Small intestine (tissue), 7 donors: Measurements from ENCODE around the gene LRP1B. TPM values are rescaled to one million over a fixed set of nuclear protein-coding genes. Genes with fewer than 3 reads are reported as not detected.

Source experiments
- DNase-seq, 2 donors: peaks; one replicate each; pipeline versions ENCODE4 v3.0.0 to v3.0.0-alpha.2; 2013
- FAIRE-seq: peaks from 2 replicates; lab custom pipeline; 2012; peaks lifted over from hg19 to GRCh38; lab: Jason Lieb, UNC
- H3K27ac ChIP-seq, 3 donors: one replicate each; pipeline ENCODE4 v1.5.1; 2013; ENCODE audit warnings: low read length in 2 of 3, mild to moderate bottlenecking in 2 of 3, control low read depth in 1 of 3, inconsistent platforms in 1 of 3, low read depth in 1 of 3, moderate library complexity in 1 of 3
- H3K27me3 ChIP-seq, 3 donors: one replicate each; pipeline ENCODE4 v1.6.1; 2013; ENCODE audit warnings: low read length in 3 of 3, inconsistent platforms in 1 of 3; ENCODE audit not compliant: control insufficient read depth in 3 of 3, insufficient read depth in 3 of 3
- H3K36me3 ChIP-seq, 3 donors: one replicate each; pipeline ENCODE4 v1.6.1; 2013; ENCODE audit warnings: low read length in 3 of 3, inconsistent platforms in 1 of 3, low read depth in 1 of 3, mild to moderate bottlenecking in 1 of 3, moderate library complexity in 1 of 3; ENCODE audit not compliant: control insufficient read depth in 3 of 3, insufficient read depth in 2 of 3
- H3K4me1 ChIP-seq, 3 donors: one replicate each; pipeline ENCODE4 v1.6.1; 2013; ENCODE audit warnings: low read length in 2 of 3, inconsistent platforms in 1 of 3, low read depth in 1 of 3, mild to moderate bottlenecking in 1 of 3, moderate library complexity in 1 of 3; ENCODE audit not compliant: control insufficient read depth in 3 of 3, insufficient read depth in 2 of 3
- H3K4me3 ChIP-seq, 3 donors: one replicate each; pipeline ENCODE4 v1.5.1; 2013; ENCODE audit warnings: low read length in 3 of 3, control low read depth in 1 of 3, inconsistent platforms in 1 of 3, low read depth in 1 of 3, mild to moderate bottlenecking in 1 of 3, moderate library complexity in 1 of 3
- H3K9me3 ChIP-seq, 2 donors: one replicate each; pipeline ENCODE4 v1.6.1; 2013; ENCODE audit warnings: low read depth in 1 of 2, low read length in 1 of 2; ENCODE audit not compliant: control insufficient read depth in 2 of 2, insufficient read depth in 1 of 2
- WGBS, 3 donors: extraction: QIAGEN DNeasy Blood & Tissue Kit; methylation state at CpG; one replicate each; pipeline ENCODE4 v1.1.7; 2013; 5-methylcytosine and 5-hydroxymethylcytosine counted together
- polyA plus RNA-seq, 4 donors: library from polyadenylated mRNA; stranded (reverse) in 3 of 4; unstranded in 1 of 4; fragments of 200-250 nt in 3 of 4; fragments of 120-200 nt in 1 of 4; gene quantifications; one replicate each; pipeline versions ENCODE4 v1.2.1 to v1.2.3, GENCODE V29; 2013
- donor health status: healthy with polysubstance abuse.
- donor health status: control.
- donor health status: control.
- donor health status: Bipolar disorder and iron deficiency.
- donor health status: healthy.

Gene LRP1B
- polyA plus RNA-seq, 4 donors, result 0.07 to 0.64 TPM; not detected in 2

GRCh38 chr2:140589273-140589672 is 1541.5 kb downstream of the LRP1B start:
- no peak for DNase-seq

GRCh38 chr2:140586379-140586778 is 1544.4 kb downstream of the LRP1B start:
- no peak for FAIRE-seq
- WGBS, 3 donors, result 73 to 82% (median 74%) methylated on average over 2 of the region's 2 CpGs

More at GRCh38 chr2:140589273-140589672, 1541.5 kb downstream of the LRP1B start:
- WGBS, 3 donors, result 55 to 69% (median 67%) methylated on average over 1 of the region's 1 CpG
- Histone ChIP-seq H3K36me3 (no peaks in the 10 kb centered on the region), H3K4me3 (no peak overlapping the region), H3K4me1 (no peaks in the 10 kb centered on the region), H3K9me3 (no peaks in the 10 kb centered on the region), H3K27me3 (no peaks in the 10 kb centered on the region), H3K27ac (no peak overlapping the region)
- no peak for FAIRE-seq

GRCh38 chr2:140585016-140585415 is 1545.8 kb downstream of the LRP1B start:
- FAIRE-seq (no peak), DNase-seq (no peak)
- no peak overlapping the region for H3K27ac ChIP-seq
- 14 to 26% (median 16%) methylated on average over 2 of the region's 2 CpGs for WGBS, 3 donors
- H3K4me3 ChIP-seq, result no peak overlapping the region
- no peaks in the 10 kb centered on the region for H3K36me3 ChIP-seq
- no peaks in the 10 kb centered on the region for H3K27me3 ChIP-seq
- no peaks in the 10 kb centered on the region for H3K9me3 ChIP-seq
- no peaks in the 10 kb centered on the region for H3K4me1 ChIP-seq

More at GRCh38 chr2:140586379-140586778, 1544.4 kb downstream of the LRP1B start:
- Histone ChIP-seq H3K27ac (no peak overlapping the region), H3K36me3 (no peaks in the 10 kb centered on the region), H3K4me3 (no peak overlapping the region), H3K27me3 (no peaks in the 10 kb centered on the region), H3K4me1 (no peaks in the 10 kb centered on the region), H3K9me3 (no peaks in the 10 kb centered on the region)
- peak; percentile 13 to 20 for DNase-seq

- no peaks in the 10 kb centered on the region for H3K27me3 ChIP-seq
These were observed 1546.3 kb downstream of the LRP1B start for GRCh38 chr2:140584471-140584870.

DNA sequence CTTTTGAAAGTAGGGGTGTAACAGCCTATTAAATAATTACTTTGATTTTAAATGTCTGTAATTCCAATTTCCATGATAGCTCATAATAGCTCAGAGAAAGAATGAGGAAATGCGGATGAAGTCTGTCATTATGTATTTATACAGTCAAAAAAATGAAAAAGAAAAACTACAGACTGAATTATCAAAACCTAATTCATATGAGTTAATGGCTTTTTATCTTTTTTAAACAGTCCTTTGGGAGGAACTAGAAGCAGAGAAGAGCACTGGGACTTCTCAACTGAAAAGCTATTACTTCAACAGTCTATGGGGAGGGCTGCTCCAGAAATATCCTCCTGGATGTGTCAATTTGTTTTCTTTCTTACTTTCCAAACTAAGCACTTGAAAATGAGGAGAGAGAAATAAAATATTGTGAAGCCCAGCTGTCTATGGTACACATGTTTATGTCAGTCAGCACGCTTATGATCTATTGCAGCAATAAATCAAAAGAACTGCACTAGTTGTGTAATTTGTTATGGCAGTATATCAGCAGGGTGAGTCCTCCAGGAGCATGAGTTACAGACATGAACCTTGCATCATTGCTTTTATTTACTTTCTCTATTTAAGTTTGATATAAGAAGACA is 1550.2 kb downstream of the LRP1B start:
- H3K4me3 ChIP-seq, result no peak overlapping the region
- FAIRE-seq (no peak), DNase-seq (peak; percentile 10 to 59)
- WGBS, 3 donors, result 37 to 53% (median 52%) methylated on average over 2 of the region's 2 CpGs
- H3K9me3 ChIP-seq, result no peaks in the 10 kb centered on the region
- H3K36me3 ChIP-seq, result no peaks in the 10 kb centered on the region
- no peak overlapping the region for H3K27ac ChIP-seq
- no peaks in the 10 kb centered on the region for H3K4me1 ChIP-seq
- H3K27me3 ChIP-seq, result no peaks in the 10 kb centered on the region

More at GRCh38 chr2:140584471-140584870, 1546.3 kb downstream of the LRP1B start:
- no peak overlapping the region for H3K4me3 ChIP-seq
- no peak overlapping the region for H3K27ac ChIP-seq
- H3K9me3 ChIP-seq, result no peaks in the 10 kb centered on the region
- DNase-seq, result no peak
- no peaks in the 10 kb centered on the region for H3K36me3 ChIP-seq
- no peak for FAIRE-seq
- no peaks in the 10 kb centered on the region for H3K4me1 ChIP-seq

GRCh38 chr2:140577453-140577852 is 1553.4 kb downstream of the LRP1B start:
- no peak overlapping the region for H3K4me3 ChIP-seq
- FAIRE-seq (no peak), DNase-seq (no peak)
- no peaks in the 10 kb centered on the region for H3K36me3 ChIP-seq
- no peak overlapping the region for H3K27ac ChIP-seq
- H3K27me3 ChIP-seq, result no peaks in the 10 kb centered on the region
- H3K4me1 ChIP-seq, result no peaks in the 10 kb centered on the region
- H3K9me3 ChIP-seq, result no peaks in the 10 kb centered on the region
- 72 to 90% (median 73%) methylated on average over 2 of the region's 2 CpGs for WGBS, 3 donors

DNA sequence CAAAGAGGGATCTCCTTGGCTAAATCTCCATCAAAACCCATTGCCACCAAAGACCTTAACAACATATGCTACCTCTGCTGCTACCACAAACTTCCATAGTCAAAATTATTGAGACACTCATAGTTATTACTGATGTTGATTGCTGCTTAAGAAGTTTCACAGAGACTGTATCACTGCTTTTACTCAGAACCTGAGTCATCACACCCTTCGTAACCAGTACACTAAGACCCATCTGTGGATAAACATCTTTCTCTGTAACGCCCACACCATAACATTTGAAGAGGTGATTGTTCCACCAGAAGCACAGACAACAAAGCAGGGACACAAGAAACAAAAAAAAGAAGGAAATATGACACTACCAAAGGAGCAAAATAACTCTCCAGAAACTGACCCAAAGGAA is 1563.1 kb downstream of the LRP1B start:
- Histone ChIP-seq H3K4me1 (no peaks in the 10 kb centered on the region), H3K4me3 (no peak overlapping the region), H3K9me3 (peaks cover 0 to 7% of the 10 kb centered on the region in 2 donors), H3K27ac (no peak overlapping the region), H3K36me3 (no peaks in the 10 kb centered on the region), H3K27me3 (no peaks in the 10 kb centered on the region)
- no peak for DNase-seq
- WGBS, 3 donors, result 74 to 80% (median 77%) methylated on average over 2 of the region's 2 CpGs
- FAIRE-seq, result no peak

DNA sequence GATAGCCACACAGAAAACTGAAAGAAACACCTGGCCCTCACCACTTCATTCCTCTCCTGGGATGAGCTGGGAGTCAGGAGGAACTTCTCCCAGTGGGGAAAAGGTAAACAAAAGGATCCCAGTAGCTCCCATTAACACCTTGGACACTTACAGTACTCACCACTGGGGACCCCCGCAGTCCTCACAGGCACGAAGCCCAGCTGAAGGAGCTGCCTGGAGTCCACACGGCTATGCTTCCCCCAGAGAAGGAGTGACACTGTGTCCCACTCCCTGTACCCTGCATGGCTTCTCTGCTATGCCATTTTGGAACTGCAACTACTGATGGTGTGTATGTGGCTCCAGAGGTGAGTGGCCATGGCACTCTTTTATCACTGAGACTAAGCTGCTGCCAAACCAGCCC is 1565.1 kb downstream of the LRP1B start:
- no peaks in the 10 kb centered on the region for H3K36me3 ChIP-seq
- H3K4me1 ChIP-seq, result no peaks in the 10 kb centered on the region
- FAIRE-seq (no peak), DNase-seq (no peak)
- H3K4me3 ChIP-seq, result no peak overlapping the region
- H3K27me3 ChIP-seq, result no peaks in the 10 kb centered on the region
- H3K27ac ChIP-seq, result no peak overlapping the region
- 63 to 68% (median 67%) methylated on average over 3 of the region's 3 CpGs for WGBS, 3 donors
- peaks cover 0 to 7% of the 10 kb centered on the region in 2 donors for H3K9me3 ChIP-seq

DNA sequence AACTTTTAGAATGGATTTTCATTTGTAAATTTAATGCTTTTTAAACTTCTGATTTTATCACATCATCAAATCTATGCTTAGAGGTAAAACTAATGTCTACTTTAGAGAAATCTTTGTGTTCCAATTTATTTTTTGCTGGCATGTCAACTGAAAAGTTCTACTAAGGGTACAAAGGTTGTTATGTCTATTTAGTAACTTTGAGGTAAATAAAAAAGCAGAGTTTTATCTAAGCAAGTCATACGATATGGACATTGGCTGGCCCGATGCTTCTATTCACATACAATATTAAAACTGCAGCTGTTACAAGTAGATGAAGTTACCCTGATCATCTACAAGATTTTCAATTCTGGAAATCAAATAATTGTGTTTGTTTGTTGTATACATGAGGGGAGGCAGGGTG is 1575.1 kb downstream of the LRP1B start:
- WGBS, 3 donors, result 57 to 79% (median 67%) methylated on average over 2 of the region's 2 CpGs
- Histone ChIP-seq H3K4me1 (no peaks in the 10 kb centered on the region), H3K36me3 (no peaks in the 10 kb centered on the region), H3K9me3 (no peaks in the 10 kb centered on the region), H3K4me3 (no peak overlapping the region), H3K27ac (no peak overlapping the region), H3K27me3 (no peaks in the 10 kb centered on the region)
- no peak for FAIRE-seq
- DNase-seq, result no peak
